ENCODE results near the gene SMIM32.

SMIM32 gene

DNA sequence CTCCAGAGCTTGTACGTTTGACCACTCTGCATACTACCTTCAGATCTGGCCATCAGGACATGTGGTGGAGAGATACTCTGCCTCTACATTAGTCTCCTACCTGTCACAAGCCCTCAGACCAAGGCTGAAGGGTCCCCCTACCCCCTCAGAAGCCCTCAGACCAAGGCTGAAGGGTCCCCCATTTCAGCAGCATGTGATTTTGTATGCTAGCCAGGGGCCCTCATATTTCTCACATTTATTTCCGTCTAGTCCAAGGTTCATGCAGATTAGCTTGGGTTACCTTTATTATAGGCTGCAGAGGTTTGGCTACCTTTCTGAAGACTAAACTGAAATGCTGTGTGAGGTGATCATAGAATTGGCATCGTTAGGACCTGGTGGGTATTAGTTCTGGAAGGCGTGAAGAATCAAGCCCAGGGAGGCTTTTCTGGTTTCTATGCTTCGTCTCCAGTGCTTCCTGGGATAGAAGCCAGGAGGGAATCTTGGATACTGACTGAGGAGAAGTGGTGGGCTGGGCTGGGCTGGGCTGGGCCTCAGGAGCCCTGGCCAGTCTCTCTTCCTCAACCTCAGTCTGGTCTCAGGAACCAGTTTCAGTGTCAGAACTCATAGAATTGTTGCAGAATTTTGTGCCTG, 2.8 kb downstream of the SMIM32 start:
- no peak for DNase-seq (ENCODE audit: insufficient read length, low spot score)
- no peak for FAIRE-seq

DNA sequence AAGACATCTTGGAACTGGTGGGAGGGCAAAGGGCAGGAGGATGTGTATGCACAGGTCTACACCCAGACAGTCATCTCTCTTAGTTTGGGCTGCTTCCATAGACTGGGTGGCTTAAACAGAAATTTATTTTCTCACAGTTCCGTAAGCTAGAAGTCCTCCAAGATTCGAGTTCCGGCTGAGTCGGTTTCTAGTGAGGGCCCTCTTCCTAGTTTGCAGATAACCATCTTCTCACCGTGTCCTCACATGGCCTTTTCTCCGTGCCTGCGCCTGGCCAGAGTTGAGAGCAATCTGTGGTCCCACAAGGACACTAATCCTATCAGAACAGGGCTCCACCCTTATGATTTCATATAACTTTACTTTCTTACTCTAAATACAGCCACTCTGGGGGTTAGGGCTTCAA, 4.1 kb downstream of the SMIM32 start:
- DNase-seq (ENCODE audit: insufficient read length, low spot score) (no peak), FAIRE-seq (no peak)

DNA sequence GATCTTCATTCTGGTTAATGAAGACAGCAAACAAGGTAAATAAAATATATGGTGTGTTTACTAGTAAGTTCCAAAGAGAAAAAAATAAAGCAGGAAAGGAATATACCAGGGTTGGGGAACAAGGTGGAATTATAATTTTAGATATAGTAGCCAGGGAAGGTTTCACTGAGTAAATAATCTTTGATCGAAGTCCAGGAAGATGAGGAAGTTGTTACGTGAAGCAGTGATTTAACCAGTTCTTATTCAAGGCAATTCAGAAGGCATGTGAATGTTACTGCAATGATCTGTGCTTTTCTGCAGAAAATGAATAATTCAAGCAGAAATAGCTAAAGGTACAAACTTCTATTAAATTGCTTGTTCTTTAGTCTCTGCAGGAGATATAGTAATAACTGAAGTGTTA, 6.2 kb downstream of the SMIM32 start:
- FAIRE-seq (no peak), DNase-seq (ENCODE audit: insufficient read length, low spot score) (no peak)

DNA sequence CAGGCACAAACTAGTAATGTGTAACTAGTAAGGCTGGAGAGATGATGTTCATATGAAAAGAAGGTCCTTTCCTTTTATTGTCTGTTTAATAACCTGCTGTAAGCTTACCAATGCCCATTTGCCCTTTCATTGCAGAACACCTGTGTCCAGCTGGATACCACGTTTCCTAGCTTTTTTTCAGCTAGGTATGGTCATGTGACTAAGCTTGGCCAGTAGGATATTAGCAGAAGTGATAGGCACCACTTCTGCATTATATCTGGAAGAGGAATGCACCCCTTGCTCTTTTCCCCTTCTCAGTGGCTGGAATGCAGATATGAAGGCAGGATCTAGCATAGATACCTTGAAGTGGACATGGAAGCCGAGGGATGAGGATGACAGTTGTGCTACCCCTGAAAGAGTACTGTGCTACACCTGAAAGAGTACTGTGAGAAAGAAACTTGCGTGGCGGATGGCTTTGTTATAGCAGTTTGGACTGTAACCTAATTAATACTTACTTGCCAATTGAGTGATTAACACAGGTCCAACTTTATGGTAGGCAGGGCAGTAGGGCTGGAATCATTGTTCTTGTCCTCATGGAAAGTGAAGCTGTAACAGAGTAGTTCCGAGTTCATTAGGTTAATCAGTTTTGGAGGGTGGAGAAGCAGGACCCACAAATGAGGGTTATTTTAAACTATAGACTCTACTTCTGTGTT, 6.8 kb downstream of the SMIM32 start:
- DNase-seq (ENCODE audit: insufficient read length, low spot score), result no peak
- FAIRE-seq, result no peak

DNA sequence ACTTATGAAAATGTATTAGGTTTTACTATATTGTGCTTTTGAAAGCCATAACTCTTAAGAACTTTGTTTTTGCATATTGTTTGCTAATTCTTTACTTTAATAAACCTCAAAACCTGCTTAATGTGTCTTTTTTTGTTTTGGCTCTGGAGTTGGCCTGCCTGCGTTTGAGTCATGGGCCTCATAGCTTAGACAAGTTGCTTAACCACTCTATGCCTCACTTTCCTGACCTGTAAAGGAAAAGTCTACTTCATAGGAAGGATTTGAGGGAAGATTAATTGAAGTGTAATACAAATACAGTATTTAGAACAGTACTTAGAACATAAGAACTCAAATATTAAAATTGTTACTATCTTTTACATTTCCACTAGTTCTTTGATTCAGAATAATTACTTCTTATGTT, 10.3 kb downstream of the SMIM32 start:
- no peak for FAIRE-seq
- no peak for DNase-seq (ENCODE audit: insufficient read length, low spot score)

DNA sequence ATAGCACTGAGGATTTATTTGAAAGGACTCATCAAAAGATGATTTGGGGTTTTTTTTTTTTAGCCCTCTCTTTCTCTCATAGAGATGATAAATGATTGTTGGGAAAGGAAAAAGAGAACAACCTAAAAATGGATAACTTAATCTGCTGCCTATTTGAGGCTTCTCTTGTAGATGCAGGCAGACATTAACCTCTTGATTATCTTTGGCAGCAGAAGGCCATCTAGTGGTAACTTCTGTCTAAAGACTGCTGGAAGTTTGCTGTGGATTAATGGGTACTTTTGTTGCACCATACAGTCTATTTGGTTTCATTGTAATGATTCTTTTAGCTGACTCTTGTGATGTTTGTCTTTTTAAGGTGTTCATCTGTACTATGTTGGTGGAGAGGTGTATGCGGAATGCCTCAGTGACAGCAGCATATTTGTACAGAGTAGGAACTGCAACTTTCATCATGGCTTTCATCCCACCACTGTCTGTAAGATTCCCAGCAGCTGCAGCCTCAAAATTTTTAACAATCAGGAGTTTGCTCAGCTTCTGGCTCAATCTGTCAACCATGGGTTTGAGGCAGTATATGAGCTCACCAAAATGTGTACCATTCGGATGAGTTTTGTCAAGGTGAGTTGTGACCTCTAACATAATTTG, 18.8 kb downstream of the SMIM32 start:
- FAIRE-seq, result no peak
- no peak for DNase-seq (ENCODE audit: insufficient read length, low spot score)

DNA sequence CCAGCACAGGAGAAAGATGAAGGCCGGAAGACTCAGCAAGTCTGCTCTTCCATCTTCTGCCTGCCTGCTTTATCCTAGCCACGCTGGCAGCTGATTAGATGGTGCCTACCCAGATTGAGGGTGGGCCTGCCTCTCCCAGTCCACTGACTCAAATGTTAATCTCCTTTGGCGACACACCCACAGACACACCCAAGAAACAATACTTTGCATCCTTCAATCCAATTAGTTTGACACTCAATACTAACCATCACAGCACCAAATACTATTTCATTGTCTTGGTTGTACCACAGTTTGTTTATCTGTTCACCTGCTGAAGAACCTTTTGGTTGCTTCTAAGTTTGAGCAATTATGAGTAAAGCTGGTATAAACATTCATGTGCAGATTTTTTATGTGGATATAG, 23.7 kb downstream of the SMIM32 start:
- no peak for DNase-seq (ENCODE audit: insufficient read length, low spot score)
- FAIRE-seq, result no peak

DNA sequence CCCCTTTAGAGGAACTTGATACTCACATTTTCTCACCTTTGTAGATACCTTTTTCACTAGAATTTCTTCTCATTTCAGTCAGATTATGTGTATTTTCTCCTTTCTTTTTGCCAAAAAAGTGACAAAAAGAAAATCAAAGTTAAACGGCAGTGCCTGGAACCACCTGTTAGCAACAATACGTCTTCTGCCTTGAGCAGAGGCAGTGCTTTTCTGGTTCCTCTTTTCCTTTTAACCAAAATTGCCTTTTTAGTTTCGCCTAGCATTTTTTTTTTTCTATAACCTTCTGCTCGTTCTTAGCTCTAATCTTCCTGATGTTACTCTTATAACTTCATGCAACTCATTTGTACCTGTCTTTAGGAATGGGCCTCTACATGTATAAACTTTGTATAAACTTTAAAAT, 26.1 kb downstream of the SMIM32 start:
- DNase-seq (ENCODE audit: insufficient read length, low spot score) (no peak), FAIRE-seq (no peak)

DNA sequence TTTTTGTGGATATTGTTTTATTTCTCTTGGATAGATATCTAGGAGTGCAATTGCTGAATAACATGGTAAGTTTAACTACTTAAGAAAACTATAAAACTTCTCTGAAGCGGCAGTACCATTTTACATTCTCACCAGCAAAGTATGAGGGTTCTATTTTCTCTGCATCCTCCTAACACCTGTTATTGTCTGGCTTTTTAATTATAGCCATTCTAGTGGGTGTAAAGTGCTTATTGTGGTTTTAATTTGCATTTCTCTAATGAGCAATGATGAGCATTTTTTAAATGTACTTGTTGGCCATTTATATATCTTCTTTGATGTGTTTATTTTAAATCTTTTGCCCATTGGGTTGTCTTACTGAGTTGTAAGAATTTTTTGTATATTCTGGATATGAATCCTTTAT, 28.7 kb downstream of the SMIM32 start:
- DNase-seq (ENCODE audit: insufficient read length, low spot score), result no peak
- FAIRE-seq, result no peak

DNA sequence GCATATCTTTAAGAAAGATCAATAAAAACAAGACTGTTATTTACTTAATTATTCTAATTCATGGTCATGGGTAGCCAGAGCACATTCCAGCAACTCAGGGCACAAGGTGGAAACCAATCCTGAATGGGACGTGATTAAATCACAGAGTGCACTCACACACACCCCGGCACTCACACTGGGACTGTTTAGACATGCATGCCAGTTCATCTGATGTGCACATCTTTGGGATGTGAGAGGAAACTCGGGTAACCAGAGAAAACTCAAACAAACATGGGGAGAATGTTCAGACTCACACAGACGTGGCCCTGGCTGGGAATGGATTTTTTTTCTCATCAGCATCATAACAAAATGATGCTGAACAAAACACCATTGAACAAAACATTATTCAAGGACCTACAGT, 31.0 kb downstream of the SMIM32 start:
- FAIRE-seq (no peak), DNase-seq (ENCODE audit: insufficient read length, low spot score) (no peak)

DNA sequence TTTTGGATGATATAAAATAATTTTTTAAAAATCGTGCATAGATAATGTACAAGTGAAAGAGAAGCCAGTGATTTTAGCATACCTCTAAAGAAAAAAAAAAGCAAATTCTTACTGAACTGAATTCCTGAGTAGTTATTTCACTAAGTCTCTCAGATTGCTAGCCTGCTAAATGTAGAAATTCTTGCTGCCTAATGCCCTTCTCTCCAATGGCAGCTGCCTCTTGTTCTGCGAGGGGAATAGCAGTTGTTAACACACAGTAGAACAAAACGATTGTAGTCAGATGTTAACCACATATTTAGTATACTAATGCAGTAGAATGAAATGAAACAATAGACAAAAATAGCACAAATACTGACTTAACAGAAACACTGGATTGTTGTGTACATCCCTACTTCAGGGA, 33.5 kb downstream of the SMIM32 start:
- DNase-seq (ENCODE audit: insufficient read length, low spot score) (no peak), FAIRE-seq (no peak)

DNA sequence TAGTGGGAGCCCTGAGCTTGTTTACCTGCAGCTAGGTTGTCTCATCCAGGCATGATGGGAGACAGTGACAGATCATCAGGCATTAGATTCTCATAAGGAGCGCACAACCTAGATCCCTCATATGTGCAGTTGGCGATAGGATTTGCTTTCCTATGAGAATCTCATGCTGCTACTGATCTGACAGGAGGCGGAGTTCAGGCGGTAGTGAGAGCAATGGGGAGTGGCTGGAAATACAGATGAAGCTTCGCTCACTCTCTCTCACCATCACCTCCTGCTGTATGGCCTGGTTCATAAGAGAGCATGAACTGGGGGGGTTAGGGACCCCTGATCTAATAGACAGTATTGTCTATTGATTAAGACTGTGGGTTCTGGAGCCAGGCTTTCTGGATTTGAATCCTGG, 35.4 kb downstream of the SMIM32 start:
- no peak for DNase-seq (ENCODE audit: insufficient read length, low spot score)
- no peak for FAIRE-seq

DNA sequence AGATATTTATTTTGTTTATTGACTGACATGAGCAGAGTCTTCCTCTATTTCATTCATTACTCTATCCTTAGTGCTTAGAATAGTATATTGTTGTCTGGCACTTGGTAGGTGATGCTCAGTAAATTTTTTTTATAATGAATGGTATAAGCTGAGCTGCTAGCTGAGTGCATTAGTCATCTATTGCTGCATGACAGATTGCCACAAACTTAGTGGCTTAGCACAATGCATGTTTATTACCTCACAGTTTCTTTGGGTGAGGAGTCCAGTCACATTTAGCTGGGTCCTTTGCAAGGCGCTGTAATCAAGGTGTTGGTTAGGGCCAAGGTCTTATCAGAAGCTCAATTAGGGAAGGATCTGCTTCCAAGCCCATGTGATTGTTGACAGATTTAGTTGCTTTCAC, 37.2 kb downstream of the SMIM32 start:
- DNase-seq (ENCODE audit: insufficient read length, low spot score) (no peak), FAIRE-seq (no peak)

DNA sequence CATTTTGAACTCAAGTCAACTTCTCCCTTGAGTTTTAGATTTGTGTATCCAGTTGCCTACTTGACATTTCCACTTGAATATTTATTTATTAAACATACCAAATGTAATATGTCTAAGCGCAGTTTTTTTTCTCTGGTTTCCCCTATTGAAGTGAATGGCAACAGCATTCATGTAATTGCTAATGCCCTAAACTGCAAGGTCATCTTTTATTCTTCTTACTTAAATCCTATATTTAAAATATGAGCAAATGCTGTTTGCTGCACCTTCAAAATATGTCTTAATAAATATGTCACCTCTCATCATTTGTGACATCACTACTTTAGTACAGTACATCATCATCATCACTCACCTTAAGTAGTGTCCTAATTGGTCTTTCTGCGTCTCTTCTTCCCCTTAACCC, 37.9 kb downstream of the SMIM32 start:
- FAIRE-seq, result no peak
- DNase-seq (ENCODE audit: insufficient read length, low spot score), result no peak

DNA sequence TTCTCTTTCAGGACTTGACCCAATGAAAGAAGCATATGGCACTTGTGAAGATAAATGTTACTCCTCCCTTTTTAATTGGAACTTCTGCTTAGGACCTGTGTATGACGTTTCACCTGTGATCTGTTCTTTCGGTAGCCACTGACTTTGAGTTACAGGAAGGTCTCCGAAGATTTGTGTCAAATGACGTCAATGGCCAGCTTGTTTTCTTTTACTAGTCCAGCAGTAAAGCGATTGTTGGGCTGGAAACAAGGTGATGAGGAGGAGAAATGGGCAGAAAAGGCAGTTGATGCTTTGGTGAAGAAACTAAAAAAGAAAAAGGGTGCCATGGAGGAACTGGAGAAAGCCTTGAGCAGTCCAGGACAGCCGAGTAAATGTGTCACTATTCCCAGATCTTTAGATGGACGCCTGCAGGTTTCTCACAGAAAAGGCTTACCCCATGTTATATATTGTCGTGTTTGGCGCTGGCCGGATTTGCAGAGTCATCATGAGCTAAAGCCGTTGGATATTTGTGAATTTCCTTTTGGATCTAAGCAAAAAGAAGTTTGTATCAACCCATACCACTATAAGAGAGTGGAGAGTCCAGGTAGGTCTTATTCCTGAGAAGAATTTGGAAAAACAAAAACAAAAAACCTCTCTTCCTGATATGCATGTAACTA, 39.3 kb downstream of the SMIM32 start:
- DNase-seq (ENCODE audit: insufficient read length, low spot score), result no peak
- FAIRE-seq, result no peak

DNA sequence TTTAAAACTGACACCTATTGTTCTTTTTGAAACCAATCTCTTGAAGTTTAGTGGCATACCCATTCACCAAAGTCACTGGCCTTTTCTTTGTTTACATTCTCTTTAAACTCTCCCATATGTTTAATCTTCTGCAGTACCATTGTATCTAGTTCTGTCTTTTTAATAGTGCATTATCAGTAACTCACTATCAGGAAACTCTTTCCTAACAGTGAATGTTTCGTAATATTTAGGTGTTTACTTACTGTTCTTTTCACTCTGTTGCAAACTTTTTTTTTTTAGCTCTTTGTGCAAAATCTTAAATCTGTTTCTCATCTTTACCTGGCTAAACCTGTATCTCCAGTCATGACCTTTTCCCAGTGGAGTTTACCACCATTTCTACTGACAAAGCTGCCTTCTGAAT, 43.1 kb downstream of the SMIM32 start:
- no peak for FAIRE-seq
- no peak for DNase-seq (ENCODE audit: insufficient read length, low spot score)

DNA sequence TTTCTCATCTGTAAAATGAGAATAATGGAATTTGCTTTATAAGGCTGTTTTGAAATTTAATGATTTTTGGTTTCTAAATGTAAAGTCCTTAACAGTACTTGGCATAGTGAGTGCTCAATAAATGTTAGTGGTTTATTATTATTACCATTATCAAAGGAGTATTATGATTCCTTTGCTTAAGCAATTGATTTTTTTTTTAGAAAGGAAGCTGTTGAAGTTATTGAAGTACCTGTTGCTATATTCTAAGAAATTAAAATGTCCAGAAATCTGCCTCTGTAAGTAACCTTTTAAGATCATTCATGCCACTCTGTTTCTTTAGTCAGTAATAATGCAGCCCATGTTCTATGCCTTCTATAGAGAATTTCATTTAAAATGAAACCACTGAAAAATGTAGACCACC, 45.3 kb downstream of the SMIM32 start:
- DNase-seq (ENCODE audit: insufficient read length, low spot score) (no peak), FAIRE-seq (no peak)

DNA sequence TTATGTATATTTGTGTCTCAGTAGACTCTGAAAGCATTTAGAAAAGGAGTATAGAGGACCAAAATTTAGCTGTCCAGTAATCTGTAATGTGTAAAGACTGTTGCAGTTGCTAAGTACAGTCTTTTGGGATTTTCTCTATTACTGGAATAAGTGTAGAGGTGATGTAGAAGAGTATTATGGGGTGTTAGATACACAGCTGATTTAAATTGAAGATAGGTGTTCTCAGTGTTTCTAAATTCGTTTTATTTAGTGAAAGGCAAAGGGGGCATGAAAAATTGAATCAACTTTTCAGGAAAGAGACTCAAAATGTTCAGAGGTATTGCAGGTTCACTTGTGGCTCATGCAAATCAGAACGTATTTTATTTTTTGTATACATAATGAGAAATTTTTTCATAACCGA, 46.8 kb downstream of the SMIM32 start:
- DNase-seq (ENCODE audit: insufficient read length, low spot score) (no peak), FAIRE-seq (no peak)

DNA sequence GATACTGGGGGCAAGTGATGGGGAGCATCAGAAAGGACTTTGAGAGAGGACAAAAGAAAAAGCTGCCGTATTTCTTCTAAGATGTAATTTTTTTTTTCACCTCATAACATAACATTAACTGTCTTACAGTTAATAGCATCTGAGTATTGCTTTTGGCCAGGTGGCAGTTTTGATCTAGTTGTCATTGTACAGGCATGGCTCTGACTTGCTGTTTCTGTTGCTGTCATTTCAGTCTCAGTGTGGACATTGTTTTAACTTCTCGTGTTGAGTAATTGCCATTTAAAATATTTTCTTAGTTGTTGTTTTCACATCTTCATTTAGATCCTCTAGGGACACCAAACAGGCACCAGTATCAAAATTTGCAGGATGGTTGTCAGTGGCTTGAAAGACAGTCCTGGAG, 47.9 kb downstream of the SMIM32 start:
- no peak for FAIRE-seq
- DNase-seq (ENCODE audit: insufficient read length, low spot score), result no peak

DNA sequence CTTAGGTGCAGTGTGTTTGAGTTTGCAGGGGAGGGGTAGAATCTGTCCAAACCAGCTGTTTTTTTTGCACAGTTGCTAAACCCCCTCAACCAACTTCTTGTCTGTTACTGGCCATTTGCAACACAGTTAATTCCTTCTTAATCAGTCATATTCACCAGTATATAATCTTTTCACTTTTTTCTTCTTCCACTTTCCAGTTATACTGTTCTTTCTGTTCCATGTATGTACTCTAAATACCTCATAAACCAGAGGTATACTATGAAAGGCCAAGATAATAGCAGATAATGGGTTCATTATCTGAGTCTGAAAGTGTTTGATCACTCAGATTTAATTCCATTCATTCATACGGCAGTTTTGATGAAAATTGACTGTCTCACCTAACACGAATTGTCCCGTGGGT, 49.2 kb downstream of the SMIM32 start:
- no peak for DNase-seq (ENCODE audit: insufficient read length, low spot score)
- no peak for FAIRE-seq

DNA sequence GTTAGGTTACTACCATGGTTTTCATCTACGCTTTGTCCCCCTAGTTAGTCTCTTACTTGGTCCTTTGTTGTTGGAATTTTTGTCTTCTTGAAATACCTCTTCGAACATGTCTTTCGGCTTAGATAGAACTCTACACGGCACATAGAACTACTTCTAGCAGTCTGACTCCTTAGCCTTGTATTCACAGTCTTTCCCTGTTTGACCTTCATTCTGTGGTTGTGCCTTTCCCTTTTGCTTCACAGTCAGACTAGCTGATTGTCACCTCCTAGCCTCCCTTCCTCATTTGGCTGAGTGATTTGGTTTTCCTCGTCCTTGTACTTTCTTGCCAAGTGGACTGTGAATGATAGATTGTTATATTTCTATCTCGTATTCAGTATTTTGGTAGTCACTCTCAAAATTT, 49.6 kb downstream of the SMIM32 start:
- FAIRE-seq (no peak), DNase-seq (ENCODE audit: insufficient read length, low spot score) (no peak)

DNA sequence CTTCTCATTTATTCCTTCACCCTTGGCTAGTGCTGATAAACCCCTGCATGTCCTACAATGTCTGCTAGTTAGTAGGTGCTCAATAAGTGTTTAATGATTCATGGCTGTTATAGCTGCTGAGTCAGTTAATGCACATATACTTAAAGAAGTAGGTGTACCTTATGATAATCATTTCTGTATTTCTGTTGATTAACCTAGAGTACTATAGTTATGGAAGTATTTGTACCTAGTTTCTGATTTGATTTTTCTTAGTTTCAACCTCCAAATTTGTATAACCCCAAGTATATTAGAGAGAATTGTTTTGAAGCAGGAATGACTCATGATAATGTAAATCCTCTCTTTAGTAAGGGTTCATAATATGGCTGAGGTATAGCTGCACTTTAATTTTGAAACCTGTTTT, 51.4 kb downstream of the SMIM32 start:
- FAIRE-seq (no peak), DNase-seq (ENCODE audit: insufficient read length, low spot score) (no peak)

Data from HTR-8/SVneo (cell line).